SK-MEL-5 (cell line): ENCODE results near the gene EIF3I. TPM values are rescaled to one million over a fixed set of nuclear protein-coding genes. Genes with fewer than 3 reads are reported as not detected.

ENCODE experiments used
- DNase-seq: peaks from one replicate; pipeline ENCODE4 v3.0.0-alpha.2; 2016; ENCODE audit warnings: low read depth, low spot score
- in situ Hi-C: cut with HindIII; loops from 2 replicates; pipeline ENCODE4 v1.10.0; 2016; ENCODE audit warnings: low sequenced_read_pairs, high pct_unique_total_duplicates, low pct_unique_long_range_greater_than_20kb
- total RNA-seq: library from RNA; depleted of rRNA; stranded (reverse); fragments of >200 nt; shearing (Covaris generic); gene quantifications from 2 replicates; pipeline ENCODE4 v1.2.3, GENCODE V29; 2014

The EIF3I gene
- total RNA-seq, 1 experiment from 2014 or later = 554 TPM

- in situ Hi-C loops = no loop called here
These were observed 1.2 kb upstream of the EIF3I start for GRCh38 chr1:32220746-32221580.

GRCh38 chr1:32221581-32221979 lies 627 bp upstream of the EIF3I start:
- no peak for DNase-seq
- in situ Hi-C loops = no loop called here

More at GRCh38 chr1:32220746-32221580, 1.2 kb upstream of the EIF3I start:
- no peak for DNase-seq

GRCh38 chr1:32223683-32224082 lies 1.5 kb downstream of the EIF3I start:
- in situ Hi-C loops = no loop called here
- peak; percentile 42 for DNase-seq

GRCh38 chr1:32224285-32224684 lies 2.1 kb downstream of the EIF3I start:
- in situ Hi-C loops = no loop called here
- no peak for DNase-seq

- no peak for DNase-seq
- in situ Hi-C loops = no loop called here
These were observed 6.6 kb downstream of the EIF3I start for GRCh38 chr1:32228771-32229170.

- in situ Hi-C loops = no loop called here
- DNase-seq = no peak
These were observed 9.7 kb downstream of the EIF3I start for GRCh38 chr1:32231843-32232432.

- no peak for DNase-seq
- in situ Hi-C loops = no loop called here
These were observed 10.5 kb downstream of the EIF3I start for GRCh38 chr1:32232558-32233304.

GRCh38 chr1:32234792-32235191 lies 12.6 kb downstream of the EIF3I start:
- DNase-seq = no peak
- in situ Hi-C loops = no loop called here

- in situ Hi-C loops = no loop called here
- peak; percentile 62 for DNase-seq
These were observed 17.1 kb downstream of the EIF3I start for GRCh38 chr1:32239337-32239736.

GRCh38 chr1:32239790-32240139 lies 17.6 kb downstream of the EIF3I start:
- in situ Hi-C loops = no loop called here
- no peak for DNase-seq

GRCh38 chr1:32240140-32240951 lies 18.1 kb downstream of the EIF3I start:
- DNase-seq = peak; percentile 77
- in situ Hi-C loops = no loop called here

- DNase-seq = no peak
- in situ Hi-C loops = no loop called here
These were observed 19.0 kb downstream of the EIF3I start for GRCh38 chr1:32241001-32241763.

GRCh38 chr1:32242341-32242851 lies 20.2 kb downstream of the EIF3I start:
- in situ Hi-C loops = no loop called here
- DNase-seq = peak; percentile 55

- DNase-seq = peak; percentile 98
These were observed 24.7 kb downstream of the EIF3I start, which contains the start of gene FAM167B for GRCh38 chr1:32246888-32247273. Gene FAM167B (plus strand): TSS chr1:32247222. CDS start chr1:32247422, 200 bp downstream.

GRCh38 chr1:32247452-32247851 lies 25.2 kb downstream of the EIF3I start:
- DNase-seq = no peak
- in situ Hi-C loops = no loop called here

More at GRCh38 chr1:32246888-32247273, 24.7 kb downstream of the EIF3I start, which contains the start of gene FAM167B:
- in situ Hi-C loops = no loop called here

- peak; percentile 80 for DNase-seq
- in situ Hi-C loops = no loop called here
These were observed 26.0 kb downstream of the EIF3I start for GRCh38 chr1:32247983-32248889.
